HG03520 (cell line): ENCODE data around the gene CLEC4E.
"Not testable (repeated sequence)": the region's sequence is repeated elsewhere in the genome, so short reads cannot be mapped to it uniquely, and the experiment has no call there.

Experiments
- ATAC-seq: cut with Tn5 transposase; IDR thresholded peaks from one replicate; pipeline ENCODE4 v1.9.1; 2021; ENCODE audit warnings: mild to moderate bottlenecking, moderate library complexity; ENCODE audit not compliant: unreplicated experiment

CLEC4E gene, protein sequence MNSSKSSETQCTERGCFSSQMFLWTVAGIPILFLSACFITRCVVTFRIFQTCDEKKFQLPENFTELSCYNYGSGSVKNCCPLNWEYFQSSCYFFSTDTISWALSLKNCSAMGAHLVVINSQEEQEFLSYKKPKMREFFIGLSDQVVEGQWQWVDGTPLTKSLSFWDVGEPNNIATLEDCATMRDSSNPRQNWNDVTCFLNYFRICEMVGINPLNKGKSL

GRCh38 chr12:8540831-8541230, at the start of gene CLEC4E:
Gene CLEC4E, minus strand, starts transcription at chr12:8540905. Its CDS starts 108 bp downstream, at chr12:8540797.
- not testable (repeated sequence) for ATAC-seq

- ATAC-seq: no peak
These were observed 49.0 kb upstream of the CLEC4E start for GRCh38 chr12:8589679-8590078.

DNA sequence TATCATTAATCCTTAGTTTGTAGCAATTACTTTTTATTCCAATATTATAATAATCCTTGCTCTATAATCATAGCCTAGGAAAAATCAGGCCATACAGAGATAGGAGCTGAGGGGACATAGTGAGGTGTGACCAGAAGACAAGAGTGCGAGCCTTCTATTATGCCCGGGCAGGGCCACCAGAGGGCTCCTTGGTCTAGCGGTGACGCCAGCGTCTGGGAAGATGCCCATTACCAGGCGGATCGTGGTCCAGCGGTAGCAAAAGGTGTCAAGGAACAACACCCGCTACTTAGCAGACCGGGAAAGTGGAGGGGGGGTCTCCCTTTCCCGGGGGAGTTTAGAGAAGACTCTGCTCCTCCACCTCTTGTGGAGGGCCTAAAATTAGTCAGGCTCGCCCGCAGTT, 43.8 kb upstream of the CLEC4E start:
- not testable (repeated sequence) for ATAC-seq

GRCh38 chr12:8584004-8584403, 43.3 kb upstream of the CLEC4E start:
- no peak for ATAC-seq

- no peak for ATAC-seq
These were observed 40.5 kb upstream of the CLEC4E start for GRCh38 chr12:8581098-8581784.

GRCh38 chr12:8577879-8578278, 37.2 kb upstream of the CLEC4E start:
- ATAC-seq: no peak

DNA sequence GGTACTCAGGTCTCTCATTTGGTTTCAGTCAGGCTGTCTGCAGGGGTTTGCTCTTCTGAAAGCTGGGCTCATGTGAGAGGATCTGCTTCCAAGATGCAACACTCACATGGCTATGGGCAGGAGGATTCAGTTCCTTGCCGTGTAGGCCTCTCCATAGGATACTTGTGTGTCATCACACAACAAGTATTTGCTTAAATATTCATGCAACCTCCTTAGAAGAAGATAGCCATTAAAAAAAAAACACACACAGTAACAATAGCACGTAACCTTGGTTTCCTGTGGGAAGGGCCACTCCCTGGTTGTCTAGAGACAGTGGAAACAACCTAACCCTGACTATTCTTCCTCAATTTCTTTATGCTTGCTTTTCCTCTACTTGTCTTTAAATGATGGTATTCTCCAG, 31.8 kb upstream of the CLEC4E start:
- ATAC-seq: no peak

GRCh38 chr12:8566525-8566924, 25.8 kb upstream of the CLEC4E start:
- no peak for ATAC-seq

GRCh38 chr12:8566052-8566451, 25.3 kb upstream of the CLEC4E start:
- ATAC-seq: not testable (repeated sequence)

DNA sequence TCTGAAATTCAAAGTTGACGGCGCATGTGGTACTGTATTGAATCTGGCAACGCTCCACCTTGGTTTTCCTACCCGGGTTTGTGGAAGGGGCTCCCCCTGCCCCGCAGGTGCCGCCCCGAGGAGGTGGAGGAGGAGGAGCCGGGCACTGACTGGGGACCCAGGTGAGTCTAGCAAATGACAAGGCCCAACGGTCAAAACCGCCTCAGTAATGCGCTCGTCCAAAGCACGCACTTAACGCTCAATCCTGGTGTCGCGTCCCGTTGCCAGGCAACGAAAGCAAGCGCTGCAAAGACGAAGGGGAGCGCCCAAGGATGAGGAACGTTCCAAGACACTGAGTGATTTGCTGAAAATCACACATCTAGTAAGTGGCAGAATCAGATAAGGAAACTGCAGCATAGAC, 24.0 kb upstream of the CLEC4E start:
- ATAC-seq: no peak

DNA sequence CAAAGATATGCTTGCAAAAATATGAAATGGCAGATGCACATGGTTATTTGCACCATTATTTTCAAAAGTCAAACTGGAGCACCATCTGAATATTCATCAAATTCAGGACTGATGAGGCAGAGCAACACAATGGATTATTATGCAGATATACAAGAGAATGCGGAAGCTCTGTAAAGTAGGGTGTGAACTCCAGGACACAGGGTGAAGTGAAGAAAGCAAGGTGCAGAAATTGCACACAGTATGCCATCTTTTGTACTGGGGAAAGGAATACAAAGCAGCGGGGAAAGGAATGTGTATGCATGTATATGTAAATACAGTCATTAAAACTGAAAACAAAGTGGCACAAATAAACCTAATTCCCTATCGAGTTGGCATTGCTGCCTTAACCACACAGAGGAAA, 22.7 kb upstream of the CLEC4E start:
- ATAC-seq: no peak

DNA sequence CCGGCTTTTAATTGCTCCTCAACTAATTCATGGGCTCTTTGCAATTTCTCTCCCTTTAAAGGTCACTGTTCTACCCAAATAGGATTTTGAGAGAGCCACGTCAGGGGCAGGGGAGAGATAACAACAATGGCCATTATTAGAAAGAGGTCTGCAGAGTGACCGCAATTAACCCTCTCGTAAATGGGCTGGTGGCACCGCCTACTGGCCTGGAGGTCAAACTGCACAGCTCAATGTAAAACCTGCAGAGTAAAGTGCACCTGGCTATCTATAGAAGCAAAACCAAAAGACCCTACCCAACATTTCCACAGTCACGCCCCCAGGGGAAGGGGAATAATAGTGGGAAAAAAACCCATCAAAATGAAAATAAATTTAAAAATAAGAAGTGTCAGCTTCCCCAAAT, 21.6 kb upstream of the CLEC4E start:
- ATAC-seq: no peak

- ATAC-seq: no peak
These were observed 20.3 kb upstream of the CLEC4E start for GRCh38 chr12:8561011-8561410.

GRCh38 chr12:8559676-8560075, 19.0 kb upstream of the CLEC4E start:
- ATAC-seq: no peak

- no peak for ATAC-seq
These were observed 15.9 kb upstream of the CLEC4E start for GRCh38 chr12:8556531-8557097.

GRCh38 chr12:8554451-8555195, 13.9 kb upstream of the CLEC4E start:
- no peak for ATAC-seq

DNA sequence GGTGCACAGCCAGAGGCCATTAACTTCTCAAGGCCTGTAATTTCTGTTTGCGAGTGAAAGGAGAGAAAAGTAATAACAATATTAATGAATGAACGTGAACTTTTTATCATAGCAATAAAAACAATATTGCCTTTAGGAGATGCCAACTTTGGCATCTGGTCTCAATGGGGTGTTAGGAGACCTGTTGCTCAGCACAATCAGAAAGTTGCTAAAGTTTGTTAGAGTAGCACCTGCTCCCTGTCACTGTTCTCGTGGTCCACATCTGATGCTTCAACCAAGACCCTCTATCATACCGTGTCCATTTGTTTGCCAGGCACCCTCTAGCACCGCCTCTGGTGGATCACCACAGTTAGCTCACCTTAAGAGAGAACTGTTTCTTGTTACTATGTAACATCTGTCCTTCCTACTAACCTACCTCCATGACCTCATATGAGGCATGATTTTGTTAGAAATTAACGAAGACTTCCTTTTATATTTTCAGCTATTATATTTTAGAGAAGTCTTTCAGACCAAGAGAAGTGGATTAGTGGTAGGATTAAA, 12.5 kb upstream of the CLEC4E start:
- no peak for ATAC-seq

DNA sequence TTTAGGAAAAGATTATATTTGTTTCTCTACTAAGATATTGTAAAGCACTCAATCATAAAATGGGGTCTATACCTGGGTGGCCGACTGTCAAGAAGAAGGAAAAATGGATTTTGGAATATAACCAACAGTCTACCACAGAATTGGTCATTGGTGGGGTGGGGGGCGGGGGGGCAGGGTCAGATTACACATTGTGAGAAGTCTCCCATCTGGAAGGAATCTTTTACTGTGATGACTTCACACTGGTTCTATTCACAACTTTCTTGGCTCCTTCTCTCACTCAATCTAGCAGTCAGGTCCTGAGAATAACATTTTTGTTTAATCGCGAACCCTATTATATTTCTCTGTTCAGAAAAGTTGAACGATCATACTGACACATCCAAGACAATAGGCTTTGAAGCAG, 8.7 kb upstream of the CLEC4E start:
- no peak for ATAC-seq

- no peak for ATAC-seq
These were observed 7.5 kb upstream of the CLEC4E start for GRCh38 chr12:8548192-8548591.

DNA sequence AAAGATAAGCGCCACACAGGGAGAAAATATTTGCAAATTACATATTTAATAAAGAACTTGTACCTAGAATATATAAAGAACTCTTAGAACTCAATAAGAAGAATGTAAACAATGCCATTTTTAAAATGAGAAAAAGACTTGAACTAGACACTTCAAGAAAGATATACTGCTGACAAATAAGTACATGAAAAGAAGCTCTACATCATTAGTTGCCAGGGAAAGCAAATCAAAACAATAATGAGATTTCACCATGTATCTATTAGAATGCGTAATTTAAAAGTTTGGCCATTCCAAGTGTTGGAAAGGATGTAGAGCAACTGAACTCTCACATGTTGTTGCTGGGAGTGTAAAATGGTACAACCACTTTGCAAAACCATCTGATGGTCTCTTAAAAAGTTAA, 6.9 kb upstream of the CLEC4E start:
- no peak for ATAC-seq

DNA sequence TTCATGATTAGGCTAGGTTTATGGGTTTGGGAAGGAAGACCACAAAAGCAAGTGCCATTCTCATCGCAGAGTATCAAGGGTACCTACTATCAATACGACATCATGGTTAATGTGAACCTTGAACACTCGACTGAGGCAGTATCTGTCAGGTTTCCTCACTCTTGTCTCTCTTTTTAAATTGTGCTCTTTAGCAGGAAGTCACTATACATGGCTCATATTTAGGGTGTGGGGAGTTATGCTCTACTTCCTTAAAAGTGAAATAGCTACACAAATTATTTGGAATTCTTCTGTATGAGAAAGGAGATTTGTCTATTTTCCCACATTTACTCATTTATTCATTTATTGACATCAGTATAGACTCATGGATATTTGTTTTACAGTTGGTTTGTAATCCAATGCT, 5.9 kb upstream of the CLEC4E start:
- no peak for ATAC-seq
